Embryonic facial prominence (tissue), 1 donor: ENCODE results near the gene SSTR4.

Experiments used
- DNase-seq: peaks from one replicate; pipeline ENCODE4 v3.0.0-alpha.2; 2016; ENCODE audit errors: extremely low spot score

SSTR4 gene

GRCh38 chr20:23043376-23043775, 8.3 kb downstream of the SSTR4 start:
- DNase-seq, result no peak

- DNase-seq, result no peak
Observed at GRCh38 chr20:23046431-23046830, 11.3 kb downstream of the SSTR4 start.

- DNase-seq, result no peak
Observed at GRCh38 chr20:23047001-23047737, 12.1 kb downstream of the SSTR4 start.

GRCh38 chr20:23047738-23048214, 12.7 kb downstream of the SSTR4 start:
- DNase-seq, result no peak

- no peak for DNase-seq
Observed at GRCh38 chr20:23048283-23049200, 13.4 kb downstream of the SSTR4 start.

- no peak for DNase-seq
Observed at GRCh38 chr20:23049201-23050075, 14.3 kb downstream of the SSTR4 start, which contains the start of gene THBD. Gene THBD (minus strand): TSS chr20:23049672. CDS start chr20:23049504, 168 bp downstream.

- no peak for DNase-seq
Observed at GRCh38 chr20:23050076-23050838, 15.1 kb downstream of the SSTR4 start.

GRCh38 chr20:23050847-23051627, 15.9 kb downstream of the SSTR4 start:
- DNase-seq, result peak; percentile 74

- DNase-seq, result no peak
Observed at GRCh38 chr20:23052904-23053303, 17.8 kb downstream of the SSTR4 start.

- DNase-seq, result no peak
Observed at GRCh38 chr20:23058240-23058639, 23.1 kb downstream of the SSTR4 start.

GRCh38 chr20:23059001-23059400, 23.9 kb downstream of the SSTR4 start:
- DNase-seq, result no peak

- no peak for DNase-seq
Observed at GRCh38 chr20:23059846-23060245, 24.7 kb downstream of the SSTR4 start.

GRCh38 chr20:23060629-23061028, 25.5 kb downstream of the SSTR4 start:
- DNase-seq, result no peak

GRCh38 chr20:23061262-23061661, 26.1 kb downstream of the SSTR4 start:
- no peak for DNase-seq

- DNase-seq, result peak; percentile 17
Observed at GRCh38 chr20:23061734-23062561, 26.8 kb downstream of the SSTR4 start.

GRCh38 chr20:23062632-23063031, 27.5 kb downstream of the SSTR4 start:
- DNase-seq, result no peak

GRCh38 chr20:23063168-23063567, 28.1 kb downstream of the SSTR4 start:
- DNase-seq, result no peak

GRCh38 chr20:23063581-23063980, 28.5 kb downstream of the SSTR4 start:
- no peak for DNase-seq
